Osteocyte (in vitro differentiated cells): ENCODE data around the gene RHOXF1. TPM values are rescaled to one million over a fixed set of nuclear protein-coding genes. Genes with fewer than 3 reads are reported as not detected.
"Not testable (repeated sequence)": the region's sequence is repeated elsewhere in the genome, so short reads cannot be mapped to it uniquely, and the experiment has no call there.

Source experiments
- DNase-seq: peaks from one replicate; pipeline ENCODE4 v3.0.0; 2021; ENCODE audit warnings: mixed read lengths; ENCODE audit not compliant: unreplicated experiment; ENCODE audit errors: extremely low spot score
- H3K27ac Mint-ChIP-seq: one replicate; pipeline ENCODE4 v1.8.0; 2021; ENCODE audit warnings: mild to moderate bottlenecking, mixed read lengths; ENCODE audit not compliant: unreplicated experiment
- H3K27me3 Mint-ChIP-seq: one replicate; pipeline ENCODE4 v1.8.0; 2021; ENCODE audit warnings: mixed read lengths; ENCODE audit not compliant: unreplicated experiment
- H3K36me3 Mint-ChIP-seq: one replicate; pipeline ENCODE4 v1.8.0; 2021; ENCODE audit warnings: mixed read lengths; ENCODE audit not compliant: unreplicated experiment
- H3K4me1 Mint-ChIP-seq: one replicate; pipeline ENCODE4 v1.8.0; 2021; ENCODE audit warnings: mixed read lengths; ENCODE audit not compliant: unreplicated experiment
- H3K4me3 Mint-ChIP-seq: one replicate; pipeline ENCODE4 v1.8.0; 2021; ENCODE audit warnings: mild to moderate bottlenecking, moderate library complexity, mixed read lengths; ENCODE audit not compliant: unreplicated experiment
- H3K9me3 Mint-ChIP-seq: one replicate; pipeline ENCODE4 v1.8.0; 2021; ENCODE audit warnings: mixed read lengths; ENCODE audit not compliant: unreplicated experiment
- total RNA-seq: library from RNA; stranded (reverse); gene quantifications from 2 replicates; pipeline ENCODE4 v1.2.1, GENCODE V29; 2021
- TF ChIP-seq, protein P1 (sequence below): fragments of 200-600 bp; sonication (generic); IDR thresholded peaks from 2 replicates; pipeline ENCODE4 v1.5.0; 2021; ENCODE audit warnings: antibody characterized with exemption, mild to moderate bottlenecking, moderate library complexity

RHOXF1 gene
- total RNA-seq, 1 donor from 2014 or later, result not detected

DNA sequence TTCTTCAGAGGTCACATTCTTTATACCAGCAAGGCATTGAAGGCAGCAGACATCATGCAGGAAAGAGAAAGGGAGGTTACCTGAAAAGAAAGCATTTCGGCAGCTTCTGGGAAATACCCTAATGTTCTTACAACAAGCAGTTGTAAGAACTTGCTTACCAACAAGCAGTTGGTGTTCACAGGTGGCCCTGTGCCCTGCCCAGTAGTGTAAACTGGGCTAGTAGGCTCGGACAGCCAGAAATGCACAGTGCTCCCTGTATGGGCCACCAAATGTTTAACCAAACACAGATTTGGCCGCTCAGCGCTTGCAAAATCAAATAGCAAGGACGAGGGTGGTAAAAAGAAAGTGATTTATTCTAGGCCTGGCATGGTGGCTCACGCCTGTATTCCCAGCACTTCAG is 20.4 kb upstream of the RHOXF1 start:
- no peak overlapping the region for H3K4me3 Mint-ChIP-seq
- no peaks in the 10 kb centered on the region for H3K4me1 Mint-ChIP-seq
- no peak overlapping the region for H3K27ac Mint-ChIP-seq
- peaks cover 4% of the 10 kb centered on the region for H3K27me3 Mint-ChIP-seq
- TF ChIP-seq, protein P1, sequence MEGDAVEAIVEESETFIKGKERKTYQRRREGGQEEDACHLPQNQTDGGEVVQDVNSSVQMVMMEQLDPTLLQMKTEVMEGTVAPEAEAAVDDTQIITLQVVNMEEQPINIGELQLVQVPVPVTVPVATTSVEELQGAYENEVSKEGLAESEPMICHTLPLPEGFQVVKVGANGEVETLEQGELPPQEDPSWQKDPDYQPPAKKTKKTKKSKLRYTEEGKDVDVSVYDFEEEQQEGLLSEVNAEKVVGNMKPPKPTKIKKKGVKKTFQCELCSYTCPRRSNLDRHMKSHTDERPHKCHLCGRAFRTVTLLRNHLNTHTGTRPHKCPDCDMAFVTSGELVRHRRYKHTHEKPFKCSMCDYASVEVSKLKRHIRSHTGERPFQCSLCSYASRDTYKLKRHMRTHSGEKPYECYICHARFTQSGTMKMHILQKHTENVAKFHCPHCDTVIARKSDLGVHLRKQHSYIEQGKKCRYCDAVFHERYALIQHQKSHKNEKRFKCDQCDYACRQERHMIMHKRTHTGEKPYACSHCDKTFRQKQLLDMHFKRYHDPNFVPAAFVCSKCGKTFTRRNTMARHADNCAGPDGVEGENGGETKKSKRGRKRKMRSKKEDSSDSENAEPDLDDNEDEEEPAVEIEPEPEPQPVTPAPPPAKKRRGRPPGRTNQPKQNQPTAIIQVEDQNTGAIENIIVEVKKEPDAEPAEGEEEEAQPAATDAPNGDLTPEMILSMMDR, result no peak
- DNase-seq, result no peak
- no peaks in the 10 kb centered on the region for H3K9me3 Mint-ChIP-seq
- no peaks in the 10 kb centered on the region for H3K36me3 Mint-ChIP-seq

DNA sequence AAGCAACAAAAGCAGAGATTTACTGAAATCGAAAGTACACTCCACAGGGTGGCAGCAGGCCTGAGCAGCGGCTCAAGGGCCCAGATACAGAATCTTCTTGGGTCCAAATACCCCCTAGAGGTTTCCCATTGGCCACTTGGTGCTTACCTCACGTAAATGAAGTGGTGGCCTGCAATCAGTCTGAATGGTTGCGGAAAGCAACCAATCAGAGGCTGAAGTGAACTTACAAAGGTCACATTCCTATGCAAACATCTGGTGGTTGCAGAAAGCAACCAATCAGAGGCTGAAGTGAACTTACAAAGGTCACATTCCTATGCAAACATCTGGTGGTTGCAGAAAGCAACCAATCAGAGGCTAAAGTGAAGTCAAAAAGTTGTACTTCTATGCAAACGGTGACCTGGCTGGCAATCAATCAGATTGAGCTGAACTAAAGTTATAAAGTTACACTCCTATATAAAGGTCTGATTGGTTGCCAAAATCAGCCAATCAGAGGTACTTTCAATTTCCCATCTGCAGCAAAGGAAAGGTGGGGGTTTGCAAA is 12.7 kb upstream of the RHOXF1 start:
- not testable (repeated sequence) for H3K4me1 Mint-ChIP-seq, H3K9me3 Mint-ChIP-seq, H3K27ac Mint-ChIP-seq, H3K4me3 Mint-ChIP-seq, H3K27me3 Mint-ChIP-seq, DNase-seq, H3K36me3 Mint-ChIP-seq

DNA sequence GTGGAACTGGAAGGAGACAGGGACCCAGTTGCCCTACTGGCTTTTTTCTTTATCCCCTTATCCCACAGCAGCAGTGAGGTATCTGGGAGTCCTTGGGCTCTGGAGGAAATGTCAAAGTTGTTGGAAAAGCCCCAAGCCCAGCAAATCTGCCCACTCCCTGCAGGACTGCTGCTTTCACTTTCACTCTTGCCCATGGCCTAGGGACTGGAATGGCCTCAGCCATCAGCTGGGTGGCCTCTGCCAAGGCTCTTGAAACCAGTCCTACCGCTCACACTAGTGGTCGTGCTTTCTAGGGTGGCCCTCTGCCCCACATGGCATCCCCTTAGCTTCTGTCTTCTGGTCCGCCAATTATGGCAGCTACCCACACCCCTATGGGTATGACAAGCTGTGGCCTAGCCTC is 9.7 kb upstream of the RHOXF1 start:
- DNase-seq, result no peak
- H3K36me3 Mint-ChIP-seq, result no peaks in the 10 kb centered on the region
- no peaks in the 10 kb centered on the region for H3K4me1 Mint-ChIP-seq
- TF ChIP-seq, protein P1, result no peak
- H3K27ac Mint-ChIP-seq, result no peak overlapping the region
- no peaks in the 10 kb centered on the region for H3K9me3 Mint-ChIP-seq
- no peak overlapping the region for H3K4me3 Mint-ChIP-seq
- peaks cover 3% of the 10 kb centered on the region for H3K27me3 Mint-ChIP-seq

DNA sequence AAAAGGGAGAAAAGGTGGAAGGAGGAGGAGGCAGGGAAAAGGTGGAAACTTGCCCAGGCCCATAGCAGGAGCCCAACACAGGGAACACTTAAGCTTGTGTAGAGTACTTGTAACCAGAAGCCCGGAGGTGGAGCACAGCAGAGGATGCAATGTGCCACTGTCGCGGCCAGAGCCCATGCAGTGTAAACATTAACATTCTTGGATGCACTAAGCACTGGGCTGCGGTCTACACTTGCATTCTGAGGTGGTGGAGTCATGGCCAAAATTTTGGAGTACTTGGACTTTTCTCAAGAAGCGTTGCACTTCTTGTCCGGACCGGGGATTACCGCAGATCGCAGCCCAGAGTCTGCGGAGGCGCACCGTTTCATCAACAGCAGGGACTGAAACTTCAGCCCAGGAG is 4.5 kb upstream of the RHOXF1 start:
- no peaks in the 10 kb centered on the region for H3K36me3 Mint-ChIP-seq
- H3K4me1 Mint-ChIP-seq, result no peaks in the 10 kb centered on the region
- no peak overlapping the region for H3K4me3 Mint-ChIP-seq
- TF ChIP-seq, protein P1, result no peak
- no peaks in the 10 kb centered on the region for H3K9me3 Mint-ChIP-seq
- H3K27ac Mint-ChIP-seq, result no peak overlapping the region
- peaks cover 5% of the 10 kb centered on the region for H3K27me3 Mint-ChIP-seq
- no peak for DNase-seq

DNA sequence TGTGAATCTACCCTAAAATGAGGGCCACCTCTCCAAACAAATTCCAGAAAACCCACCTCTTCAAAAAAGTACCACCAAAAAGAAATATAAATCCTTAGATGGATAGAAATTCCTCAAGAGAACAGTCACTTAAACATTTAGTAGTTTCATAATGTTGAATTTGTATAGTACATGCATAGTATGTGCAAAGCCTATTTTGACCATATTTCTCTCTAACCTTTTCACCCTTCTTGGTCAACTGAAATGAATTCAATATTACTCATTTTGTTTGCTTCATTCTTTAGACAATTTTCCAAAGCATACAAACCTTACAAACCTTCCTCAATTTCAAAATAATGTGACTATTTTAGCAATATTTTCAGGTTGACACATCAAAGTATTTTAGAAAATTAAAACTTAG is 4.1 kb downstream of the RHOXF1 start:
- Mint-ChIP-seq H3K4me1 (no peaks in the 10 kb centered on the region), H3K27me3 (no peaks in the 10 kb centered on the region), H3K9me3 (peaks cover 9% of the 10 kb centered on the region), H3K27ac (no peak overlapping the region), H3K4me3 (no peak overlapping the region), H3K36me3 (no peaks in the 10 kb centered on the region)
- no peak for DNase-seq
- TF ChIP-seq, protein P1, result no peak

DNA sequence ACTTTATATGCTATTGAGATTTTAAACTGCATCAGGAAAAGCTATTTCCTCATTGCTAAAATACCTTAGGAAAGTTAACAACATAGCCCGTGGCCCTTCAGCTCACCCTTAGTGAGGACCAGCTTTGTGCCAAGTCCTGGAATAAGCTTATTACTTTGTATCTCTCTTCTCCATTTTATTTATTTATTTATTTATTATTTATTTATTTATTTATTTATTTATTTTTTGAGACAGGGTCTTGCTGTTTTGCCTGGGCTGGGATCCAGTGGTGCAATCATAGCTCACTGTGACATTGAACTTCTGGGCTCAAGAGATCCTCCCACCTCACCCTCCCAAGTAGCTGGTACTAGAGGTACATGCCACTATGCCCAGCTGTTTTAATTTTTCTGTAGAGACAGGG is 6.3 kb downstream of the RHOXF1 start:
- Mint-ChIP-seq H3K4me3 (no peak overlapping the region), H3K9me3 (peaks cover 9% of the 10 kb centered on the region), H3K27me3 (no peaks in the 10 kb centered on the region), H3K4me1 (no peaks in the 10 kb centered on the region), H3K27ac (no peak overlapping the region), H3K36me3 (no peaks in the 10 kb centered on the region)
- DNase-seq, result no peak
- TF ChIP-seq, protein P1, result no peak

DNA sequence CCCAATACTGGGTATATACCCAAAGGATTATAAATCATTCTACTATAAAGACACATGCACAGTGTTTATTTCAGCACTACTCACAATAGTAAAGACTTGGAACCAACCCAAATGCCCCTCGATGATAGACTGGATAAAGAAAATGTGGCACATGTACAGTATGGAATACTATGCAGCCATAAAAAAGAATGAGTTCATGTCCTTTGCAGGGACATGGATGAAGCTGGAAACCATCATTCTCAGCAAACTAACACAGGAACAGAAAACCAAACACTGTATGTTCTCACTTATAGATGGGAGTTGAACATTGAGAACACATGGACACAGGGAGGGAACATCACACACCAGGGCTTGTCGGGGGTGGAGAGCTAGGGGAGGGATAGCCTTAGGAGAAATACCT is 11.0 kb downstream of the RHOXF1 start:
- not testable (repeated sequence) for H3K27me3 Mint-ChIP-seq, DNase-seq, H3K4me1 Mint-ChIP-seq, H3K4me3 Mint-ChIP-seq, H3K36me3 Mint-ChIP-seq, H3K27ac Mint-ChIP-seq
- peaks cover 28% of the 10 kb centered on the region for H3K9me3 Mint-ChIP-seq

DNA sequence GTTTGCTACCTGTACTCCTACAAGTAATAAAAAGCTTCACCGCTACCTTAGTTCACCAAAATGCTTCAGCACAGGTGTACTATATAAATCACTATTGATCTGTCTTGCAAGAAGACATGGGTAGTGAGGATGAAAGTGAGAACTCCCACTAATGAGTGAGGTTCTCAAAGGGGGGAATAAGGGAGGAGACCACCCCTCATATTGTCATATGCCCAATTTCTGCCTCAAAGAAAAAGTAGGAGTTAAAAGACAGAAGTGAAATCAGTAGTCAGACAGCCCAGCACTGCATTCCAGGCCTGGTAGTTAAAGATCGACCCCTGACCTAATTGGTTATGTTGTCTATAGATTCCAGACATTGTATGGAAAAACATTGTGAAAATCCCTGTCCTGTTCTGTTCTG is 14.7 kb downstream of the RHOXF1 start:
- H3K9me3 Mint-ChIP-seq, result peaks cover 37% of the 10 kb centered on the region
- not testable (repeated sequence) for H3K27me3 Mint-ChIP-seq, H3K36me3 Mint-ChIP-seq, DNase-seq, H3K27ac Mint-ChIP-seq, H3K4me3 Mint-ChIP-seq, H3K4me1 Mint-ChIP-seq
